NCI-H128 (cell line): ENCODE measurements around the gene ZSCAN5C.
"Not testable (repeated sequence)": the region's sequence is repeated elsewhere in the genome, so short reads cannot be mapped to it uniquely, and the experiment has no call there.

Experiments
- DNase-seq: peaks from one replicate; lab custom pipeline; 2025; ENCODE audit not compliant: unreplicated experiment; lab: John Stamatoyannopoulos, UW

ZSCAN5C gene

DNA sequence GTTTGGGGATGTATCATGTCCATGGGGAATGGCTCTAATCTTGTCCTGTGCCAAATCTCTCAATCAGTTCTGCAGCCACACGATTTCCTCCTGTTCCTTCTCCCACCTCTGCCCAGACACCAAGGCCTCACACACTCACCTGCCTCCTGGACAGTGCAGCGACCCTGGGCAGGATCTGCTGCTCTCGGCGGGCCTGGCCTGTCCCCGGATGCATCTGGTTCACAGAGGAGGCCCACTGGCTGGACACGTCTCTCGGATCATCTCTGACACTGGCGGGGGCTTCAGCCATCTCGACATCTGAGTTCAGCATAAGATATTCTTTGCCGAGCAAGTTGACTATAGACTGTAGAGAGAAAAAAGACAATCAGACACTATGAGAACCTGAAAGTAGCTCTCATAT, 10.4 kb upstream of the ZSCAN5C start:
- DNase-seq: no peak

DNA sequence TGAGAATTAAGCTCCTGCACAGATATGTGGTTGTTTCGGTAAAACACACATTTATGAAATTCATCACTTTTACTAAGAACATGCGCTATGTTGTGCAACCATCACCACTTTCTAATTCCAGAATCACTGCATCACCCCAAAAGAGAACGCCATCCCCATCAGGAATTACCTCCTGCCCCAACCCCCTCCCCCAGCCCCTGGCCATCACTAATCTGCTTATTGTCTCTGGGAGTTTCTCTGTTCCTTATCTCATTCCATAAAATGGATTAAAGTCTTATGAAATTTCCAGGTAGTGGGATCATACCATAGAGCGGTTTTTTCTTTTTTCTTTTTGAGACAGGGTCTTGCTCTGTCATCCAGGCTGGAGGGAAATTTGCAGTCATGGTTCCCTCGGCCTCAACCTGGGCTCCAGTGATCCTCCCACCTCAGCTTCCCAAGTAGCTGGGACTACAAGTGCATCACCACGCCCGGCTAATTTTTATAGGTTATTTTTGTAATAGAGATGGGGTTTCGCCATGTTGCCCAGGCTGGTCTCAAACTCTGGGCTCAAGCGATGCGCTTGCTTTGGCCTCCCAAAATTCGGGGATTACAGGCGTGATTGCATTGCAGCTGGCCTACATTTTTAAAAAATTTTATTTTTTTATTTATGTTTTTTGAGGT, 8.0 kb upstream of the ZSCAN5C start:
- no peak for DNase-seq

DNA sequence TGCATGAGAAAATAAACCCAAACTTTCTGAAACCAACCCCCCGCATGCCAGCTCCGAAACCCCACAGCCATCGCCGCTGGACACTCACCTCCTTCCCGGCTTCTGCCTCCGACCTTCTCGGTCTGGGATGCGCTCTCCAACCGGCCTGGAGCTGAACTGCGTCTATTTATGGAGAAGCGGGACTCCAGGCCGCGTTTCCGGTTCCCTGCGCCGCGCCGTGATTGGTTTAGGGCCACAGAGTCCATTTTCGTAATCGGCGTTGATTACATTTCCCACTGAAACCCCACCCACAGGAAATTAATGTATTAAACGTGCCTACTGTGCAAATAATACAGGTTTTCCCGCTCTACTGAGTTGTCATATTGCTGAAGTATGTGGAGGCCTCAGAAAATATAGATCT, 4.4 kb upstream of the ZSCAN5C start, which contains the start of gene ZSCAN5B:
ZSCAN5B (minus strand) TSS at position 138 of the 400 bp plus-strand sequence. CDS start 4,731 bp downstream, outside the sequence.
- not testable (repeated sequence) for DNase-seq

DNA sequence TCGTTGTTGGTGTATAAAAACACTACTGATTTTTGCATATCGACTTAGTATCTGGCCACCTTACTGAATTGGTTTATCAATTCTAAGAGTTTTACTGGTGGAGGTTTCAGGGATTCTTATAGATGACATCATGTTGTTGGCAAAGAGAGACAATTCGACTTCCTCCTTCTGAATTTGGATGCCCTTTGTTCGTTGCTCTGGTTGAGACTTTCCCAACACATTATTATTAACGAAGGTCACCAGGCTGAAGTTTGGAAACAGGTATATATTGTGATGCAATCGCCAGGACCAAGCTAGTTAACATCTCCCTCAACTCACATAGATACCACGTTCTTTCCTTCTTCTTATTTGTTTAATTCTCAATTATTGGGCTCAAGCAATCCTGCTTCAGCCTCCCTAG, 2.4 kb upstream of the ZSCAN5C start:
- no peak for DNase-seq

DNA sequence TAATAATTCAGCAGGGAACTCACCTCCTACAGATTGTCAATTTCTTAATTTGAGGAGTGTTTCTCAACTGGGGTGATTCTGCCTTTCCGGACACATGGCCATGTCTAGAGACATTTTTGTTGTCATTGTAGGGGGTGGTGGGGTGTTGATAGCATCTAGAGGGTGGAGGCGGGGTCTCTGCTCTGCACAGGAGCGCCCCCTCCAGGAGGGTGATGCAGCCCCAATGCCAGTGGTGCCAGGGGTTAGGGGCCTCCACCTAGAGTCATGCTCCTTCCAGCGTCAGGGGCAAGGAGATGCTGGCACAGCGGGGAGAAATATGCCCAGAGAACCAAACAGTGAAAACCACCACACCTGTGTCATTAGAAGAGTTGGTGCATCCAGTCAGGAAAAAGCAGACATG, 5.5 kb downstream of the ZSCAN5C start:
- not testable (repeated sequence) for DNase-seq

DNA sequence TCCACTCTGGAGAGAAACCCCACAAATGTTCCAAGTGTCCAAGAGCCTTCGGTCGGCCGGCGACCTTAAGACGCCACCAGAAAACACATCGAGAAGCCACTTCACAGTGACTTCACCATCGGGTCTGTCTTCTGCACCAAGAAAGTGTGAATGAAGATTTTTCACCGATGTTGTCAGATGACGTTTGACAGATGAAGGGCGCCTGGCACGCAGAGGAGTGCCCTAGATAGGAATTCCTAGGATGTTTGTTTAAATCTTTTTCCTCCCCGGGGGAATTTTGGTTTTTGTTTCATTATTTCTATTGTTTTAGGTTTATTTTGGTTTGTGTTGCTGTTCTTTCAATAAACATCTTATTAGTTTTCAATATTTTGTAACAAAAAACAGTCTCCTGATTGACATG, 7.0 kb downstream of the ZSCAN5C start:
- DNase-seq: no peak

DNA sequence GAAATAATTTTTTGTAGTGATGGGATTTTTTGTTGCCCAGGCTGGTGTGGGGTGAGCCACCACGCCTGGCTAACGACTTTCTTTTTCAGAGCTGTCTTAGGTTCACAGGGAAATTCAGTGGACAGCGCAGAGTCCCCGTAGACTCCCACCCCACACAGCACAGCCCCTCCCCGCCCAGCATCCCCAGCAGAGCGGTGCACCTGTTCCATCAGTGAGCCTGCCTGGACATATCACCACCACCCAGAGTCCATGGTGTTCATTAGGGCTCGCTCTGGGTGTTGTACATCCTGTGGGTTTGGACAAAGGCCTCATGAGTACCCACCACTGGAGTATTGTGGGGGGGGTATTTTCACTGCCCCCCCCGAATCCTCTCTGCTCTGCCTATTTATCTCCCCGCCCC, 8.0 kb downstream of the ZSCAN5C start:
- DNase-seq: not testable (repeated sequence)

DNA sequence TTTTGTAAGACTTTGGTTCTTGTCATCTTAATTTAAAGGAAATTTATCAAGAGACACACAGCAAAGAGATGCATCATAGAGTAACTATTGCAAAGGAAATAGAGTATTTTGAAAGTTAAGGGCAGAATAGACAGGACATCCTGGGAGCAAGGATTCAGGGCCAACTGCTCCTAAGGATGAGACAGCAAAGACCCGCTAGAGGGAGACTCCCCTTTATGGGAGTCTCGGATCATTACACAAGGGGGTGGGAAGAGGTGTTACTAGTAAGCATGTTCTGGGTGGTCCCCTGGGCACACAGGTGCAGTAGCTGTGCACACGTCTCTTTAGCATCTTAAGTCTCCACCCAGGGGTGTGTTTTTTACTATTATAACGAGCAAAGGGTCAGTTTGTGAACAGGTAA, 9.6 kb downstream of the ZSCAN5C start:
- DNase-seq: no peak

DNA sequence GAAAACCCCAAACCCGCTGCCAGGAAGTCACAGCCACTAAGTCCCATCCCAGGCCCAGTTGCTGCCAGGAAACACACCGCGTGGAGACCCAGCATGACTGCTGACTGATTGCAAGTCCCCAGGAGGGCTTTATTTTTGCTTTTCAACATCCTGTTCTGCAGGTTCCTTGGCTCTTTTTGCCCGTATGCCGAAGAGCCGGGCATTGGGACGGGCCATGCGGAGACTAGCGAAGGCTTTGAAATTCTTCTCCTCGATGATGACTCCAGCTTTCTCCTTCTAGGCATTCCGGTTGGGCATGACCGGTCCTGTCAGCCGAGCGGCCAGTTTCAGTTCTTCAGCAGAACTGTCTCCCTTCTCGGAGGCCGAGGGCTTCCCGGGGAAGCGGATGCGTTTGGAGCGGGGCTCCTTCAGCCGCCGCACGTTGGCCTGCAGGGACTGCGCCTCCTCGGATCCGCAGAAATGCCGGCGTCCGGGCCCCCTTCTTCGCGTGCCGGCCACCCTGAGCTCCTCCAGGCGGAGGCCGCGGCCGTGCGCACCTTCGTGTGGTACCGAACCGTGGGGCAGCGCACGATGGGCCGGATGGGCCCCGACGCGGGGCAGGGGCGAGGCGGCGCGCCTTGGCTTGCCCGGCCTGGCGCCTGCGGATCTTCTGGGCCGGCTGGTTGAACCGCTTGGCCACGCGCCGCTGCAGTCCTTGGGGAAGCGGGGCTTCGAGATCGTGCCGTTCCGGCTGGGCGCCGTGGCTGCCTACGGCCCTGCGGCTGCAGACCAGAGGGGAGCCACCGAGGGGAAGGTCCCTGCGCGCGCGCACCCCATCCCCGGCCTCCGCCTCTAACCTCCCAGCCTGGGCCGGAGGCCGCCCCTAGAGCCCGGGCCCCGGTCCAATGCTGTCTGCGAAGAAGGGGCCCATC, 15.2 kb downstream of the ZSCAN5C start:
- DNase-seq: no peak

DNA sequence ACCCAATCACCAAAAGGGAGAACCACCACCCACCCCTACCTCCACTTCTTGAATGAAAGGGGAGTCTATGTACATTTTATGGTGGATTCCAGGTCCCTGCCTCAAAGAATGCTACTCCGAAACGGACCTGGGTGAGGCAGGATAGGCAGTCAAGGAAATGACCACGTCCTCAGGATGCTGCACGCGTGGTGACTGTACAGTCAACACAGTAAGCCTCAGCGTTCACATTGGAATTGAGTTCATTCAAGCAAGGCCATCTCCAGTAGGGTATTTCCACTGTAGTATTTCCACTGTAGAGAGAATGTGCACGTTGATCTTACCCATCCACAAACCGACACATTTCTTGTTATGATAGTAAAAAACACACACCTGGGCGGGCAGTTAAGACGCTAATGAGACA, 16.9 kb downstream of the ZSCAN5C start:
- DNase-seq: no peak

DNA sequence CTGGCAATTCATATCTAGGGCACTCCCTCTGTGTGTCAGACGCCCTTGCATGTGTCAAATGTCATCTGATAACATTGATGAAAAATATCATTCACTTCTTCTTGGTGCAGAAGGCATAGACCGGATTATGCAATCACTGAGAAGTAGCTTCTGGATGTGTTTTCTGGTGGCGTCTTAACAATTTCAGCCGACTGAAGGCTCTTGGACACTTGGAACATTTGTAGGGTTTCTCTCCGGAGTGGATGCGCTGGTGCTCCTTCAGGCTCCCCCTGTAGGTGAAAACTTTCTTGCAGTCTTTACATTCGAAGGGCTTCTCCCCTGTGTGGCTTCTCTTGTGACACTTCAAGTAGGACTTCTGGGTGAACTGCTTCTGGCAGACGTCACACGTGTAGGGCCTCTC, 19.4 kb downstream of the ZSCAN5C start:
- not testable (repeated sequence) for DNase-seq

DNA sequence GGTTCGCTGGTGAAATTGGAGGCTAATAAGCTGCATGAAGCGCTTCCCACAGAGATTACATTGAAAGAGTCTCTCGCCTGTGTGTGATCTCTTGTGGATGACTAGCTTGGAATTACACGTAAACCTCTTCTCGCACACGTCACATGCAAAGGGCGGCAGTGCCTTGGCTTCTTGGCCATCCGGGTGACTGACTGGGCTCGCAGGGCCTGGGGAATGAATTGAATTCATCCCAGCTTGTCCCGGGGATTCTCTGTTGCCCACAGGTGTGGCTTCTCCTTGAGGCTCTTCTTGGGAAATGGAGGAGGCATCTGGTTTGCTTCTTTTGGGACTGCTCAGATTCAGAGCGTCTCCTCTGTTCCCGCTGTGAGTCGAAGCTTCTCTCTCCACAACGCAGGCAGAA, 19.8 kb downstream of the ZSCAN5C start:
- DNase-seq: no peak

DNA sequence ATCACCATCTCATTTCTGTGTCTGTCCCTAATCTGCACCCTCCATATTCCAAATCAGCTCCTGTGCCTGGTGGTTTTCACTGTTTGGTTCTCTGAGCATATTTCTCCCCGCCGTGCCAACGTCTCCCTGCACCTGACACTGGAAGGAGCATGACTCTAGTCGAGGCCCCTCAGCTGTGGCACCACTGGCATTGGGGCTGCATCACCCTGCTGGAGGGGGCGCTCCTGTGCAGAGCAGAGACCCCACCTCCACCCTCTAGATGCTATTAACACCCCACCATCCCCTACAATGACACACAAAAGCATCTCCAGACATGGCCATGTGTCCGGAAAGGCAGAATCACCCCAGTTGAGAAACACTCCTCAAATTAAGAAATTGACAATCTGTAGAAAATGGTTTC, 20.8 kb downstream of the ZSCAN5C start:
- DNase-seq: no peak

DNA sequence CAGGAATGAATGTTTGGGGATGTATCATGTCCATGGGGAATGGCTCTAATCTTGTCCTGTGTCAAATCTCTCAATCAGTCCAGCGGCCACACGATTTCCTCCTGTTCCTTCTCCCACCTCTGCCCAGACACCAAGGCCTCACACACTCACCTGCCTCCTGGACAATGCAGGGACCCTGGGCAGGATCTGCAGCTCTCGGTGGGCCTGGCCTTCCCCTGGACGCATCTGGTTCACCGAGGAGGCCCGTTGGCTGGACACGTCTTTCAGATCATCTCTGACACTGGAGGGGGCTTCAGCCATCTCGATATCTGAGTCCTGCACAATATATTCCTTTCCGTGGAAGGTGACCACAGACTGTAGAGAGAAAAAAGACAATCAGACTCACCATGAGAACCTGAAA, 21.4 kb downstream of the ZSCAN5C start:
- no peak for DNase-seq

DNA sequence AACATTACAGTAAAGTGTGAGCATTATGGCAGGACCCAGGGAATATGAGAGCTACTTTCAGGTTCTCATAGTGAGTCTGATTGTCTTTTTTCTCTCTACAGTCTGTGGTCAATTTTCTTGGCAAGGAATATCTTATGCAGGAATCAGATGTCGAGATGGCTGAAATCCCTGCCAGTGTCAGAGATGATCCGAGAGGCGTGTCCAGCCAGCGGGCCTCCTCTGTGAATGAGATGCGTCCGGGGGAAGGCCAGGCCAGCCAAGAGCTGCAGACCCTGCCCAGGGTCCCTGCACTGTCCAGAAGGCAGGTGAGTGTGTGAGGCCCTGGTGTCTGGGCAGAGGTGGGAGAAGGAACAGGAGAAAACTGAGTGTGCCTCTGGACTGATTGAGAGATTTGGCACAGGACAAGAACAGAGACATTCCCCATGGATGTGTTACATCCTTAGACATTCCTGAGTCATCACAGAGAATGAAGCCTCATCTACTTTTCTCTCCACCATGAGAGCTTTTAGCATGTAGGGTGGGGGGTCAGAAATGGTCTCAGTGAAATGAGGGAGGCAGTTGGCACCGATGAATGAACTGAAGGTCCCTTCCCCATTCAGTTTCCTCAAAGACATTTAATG, 43.2 kb downstream of the ZSCAN5C start:
- no peak for DNase-seq

DNA sequence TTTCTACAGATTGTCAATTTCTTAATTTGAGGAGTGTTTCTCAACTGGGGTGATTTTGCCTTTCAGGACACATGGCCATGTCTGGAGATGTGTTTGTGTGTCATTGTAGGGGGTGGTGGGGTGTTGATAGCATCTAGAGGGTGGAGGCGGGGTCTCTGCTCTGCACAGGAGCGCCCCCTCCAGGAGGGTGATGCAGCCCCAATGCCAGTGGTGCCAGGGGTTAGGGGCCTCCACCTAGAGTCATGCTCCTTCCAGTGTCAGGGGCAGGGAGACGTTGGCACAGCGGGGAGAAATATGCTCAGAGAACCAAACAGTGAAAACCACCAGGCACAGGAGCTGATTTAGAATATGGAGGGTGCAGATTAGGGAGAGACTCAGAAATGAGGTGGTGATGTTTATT, 43.7 kb downstream of the ZSCAN5C start:
- DNase-seq: not testable (repeated sequence)

DNA sequence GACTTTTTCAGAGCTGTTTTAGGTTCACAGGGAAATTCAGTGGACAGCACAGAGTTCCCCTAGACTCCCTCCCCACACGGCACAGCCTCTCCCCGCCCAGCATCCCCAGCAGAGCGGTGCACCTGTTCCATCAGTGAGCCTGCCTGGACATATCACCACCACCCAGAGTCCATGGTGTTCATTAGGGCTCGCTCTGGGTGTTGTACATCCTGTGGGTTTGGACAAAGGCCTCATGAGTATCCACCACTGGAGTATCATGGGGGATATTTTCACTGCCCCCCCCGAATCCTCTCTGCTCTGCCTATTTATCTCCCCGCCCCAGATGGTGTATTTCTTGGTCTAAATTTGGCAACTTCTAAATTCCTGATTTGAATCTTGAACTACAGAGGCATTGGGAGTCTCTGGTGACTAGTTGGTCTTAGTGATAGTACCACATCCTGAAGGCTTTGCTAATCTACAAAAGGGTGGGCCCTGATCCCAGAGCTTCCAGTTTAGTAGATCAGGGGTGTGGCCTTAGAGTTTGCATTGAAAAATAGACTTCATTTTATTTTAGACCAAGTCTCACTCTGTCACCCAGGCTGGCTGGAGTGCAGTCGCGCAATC, 46.8 kb downstream of the ZSCAN5C start:
- not testable (repeated sequence) for DNase-seq

DNA sequence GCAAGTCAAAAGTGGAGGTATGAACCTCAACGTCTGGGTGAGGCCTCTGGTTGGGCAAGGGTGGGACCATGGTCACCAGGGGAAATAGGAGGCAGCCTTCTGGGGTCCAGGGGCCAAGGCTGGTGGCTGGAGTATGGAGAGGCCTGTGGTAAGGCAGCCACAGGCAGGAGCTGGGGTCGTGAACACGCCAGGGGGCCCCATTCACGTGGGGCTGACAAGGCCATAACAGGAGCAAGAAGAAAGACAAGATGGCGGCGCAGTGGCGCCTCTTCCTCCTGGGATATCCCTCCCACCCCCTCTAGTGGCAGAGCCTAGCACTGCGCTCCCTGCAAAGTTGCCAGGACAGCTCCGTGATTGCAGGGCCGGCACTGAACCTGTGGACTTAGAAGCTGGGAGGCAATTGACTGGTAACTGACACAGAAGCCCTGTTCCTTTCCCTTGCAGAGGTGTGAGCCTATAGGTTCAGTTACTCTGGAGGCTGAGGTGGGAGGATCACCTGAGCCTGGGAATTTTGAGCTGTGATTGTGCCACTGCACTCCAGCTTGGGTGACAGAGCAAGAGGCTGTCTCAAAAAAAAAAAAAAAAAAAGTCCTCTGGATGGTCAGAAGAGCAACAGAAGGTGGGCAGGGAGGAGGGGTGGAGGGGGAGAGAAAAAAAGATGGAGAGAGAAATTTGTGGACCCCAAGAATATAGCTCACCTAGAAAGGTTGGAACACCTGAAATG, 50.8 kb downstream of the ZSCAN5C start:
- DNase-seq: no peak

DNA sequence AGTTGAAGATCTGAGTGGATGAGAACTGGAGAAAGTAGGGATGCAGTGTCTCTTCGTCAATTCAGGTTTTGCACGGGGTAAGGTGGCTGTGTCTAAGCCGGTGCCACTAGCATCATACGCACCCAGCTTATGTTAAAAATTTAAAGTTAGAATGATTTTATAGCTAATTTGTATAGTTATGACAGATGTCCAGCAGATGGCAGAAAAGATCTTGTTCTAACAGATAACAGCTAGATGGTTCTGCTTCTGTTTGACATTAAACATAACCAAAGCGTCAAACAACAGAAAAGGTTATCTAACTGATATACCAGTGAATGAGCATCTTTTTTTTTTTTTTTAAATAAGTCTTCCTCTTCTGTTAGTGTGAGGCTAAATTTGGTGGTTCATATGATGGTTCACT, 51.7 kb downstream of the ZSCAN5C start:
- DNase-seq: no peak

DNA sequence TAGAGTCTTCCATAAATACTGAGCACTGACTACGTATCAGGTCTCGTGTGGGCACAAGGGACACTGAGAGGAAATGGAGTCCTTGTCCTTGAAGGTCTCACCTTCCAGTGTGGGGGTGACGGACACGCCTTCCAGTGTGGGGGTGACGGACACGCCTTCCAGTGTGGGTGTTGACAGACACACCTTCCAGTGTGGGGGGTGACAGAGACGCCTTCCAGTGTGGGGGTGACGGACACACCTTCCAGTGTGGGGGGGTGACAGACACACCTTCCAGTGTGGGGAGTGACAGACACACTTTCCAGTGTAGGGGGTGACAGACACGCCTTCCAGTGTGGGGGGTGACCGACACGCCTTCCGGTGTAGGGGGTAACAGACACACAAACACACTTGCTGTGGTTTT, 56.2 kb downstream of the ZSCAN5C start:
- no peak for DNase-seq
